ENCODE results near the gene OXCT1. TPM values are rescaled to one million over a fixed set of nuclear protein-coding genes. Genes with fewer than 3 reads are reported as not detected.
"Not testable (repeated sequence)": the region's sequence is repeated elsewhere in the genome, so short reads cannot be mapped to it uniquely, and the experiment has no call there.

The OXCT1 gene
- total RNA-seq, 1 donor from 2014 or later = 46.7 TPM

GRCh38 chr5:41728281-41728680 is 141.9 kb downstream of the OXCT1 start:
- no peak for DNase-seq (ENCODE audit: low spot score)

GRCh38 chr5:41722359-41722950 is 147.8 kb downstream of the OXCT1 start:
- DNase-seq (ENCODE audit: low spot score) = no peak

DNA sequence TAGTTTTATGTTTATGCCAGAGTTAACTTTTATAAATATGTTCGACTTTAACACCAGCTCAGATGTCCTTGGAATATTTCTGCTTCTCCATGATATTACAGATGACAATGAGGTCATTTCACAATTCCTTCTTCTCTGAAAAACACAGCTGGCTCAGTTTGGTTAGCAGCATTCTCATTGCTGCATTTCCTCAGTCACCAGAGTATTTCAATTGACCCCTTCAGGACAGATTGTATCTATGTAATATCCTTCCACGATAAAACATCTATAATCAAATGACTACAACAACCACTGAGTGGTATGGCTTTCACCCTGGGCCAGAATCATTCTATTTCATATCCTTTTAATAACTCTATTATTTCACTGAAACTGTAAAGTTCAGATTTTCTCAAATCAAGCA is 148.7 kb downstream of the OXCT1 start:
- no peak for DNase-seq (ENCODE audit: low spot score)

GRCh38 chr5:41716382-41716781 is 153.8 kb downstream of the OXCT1 start:
- DNase-seq (ENCODE audit: low spot score) = no peak

DNA sequence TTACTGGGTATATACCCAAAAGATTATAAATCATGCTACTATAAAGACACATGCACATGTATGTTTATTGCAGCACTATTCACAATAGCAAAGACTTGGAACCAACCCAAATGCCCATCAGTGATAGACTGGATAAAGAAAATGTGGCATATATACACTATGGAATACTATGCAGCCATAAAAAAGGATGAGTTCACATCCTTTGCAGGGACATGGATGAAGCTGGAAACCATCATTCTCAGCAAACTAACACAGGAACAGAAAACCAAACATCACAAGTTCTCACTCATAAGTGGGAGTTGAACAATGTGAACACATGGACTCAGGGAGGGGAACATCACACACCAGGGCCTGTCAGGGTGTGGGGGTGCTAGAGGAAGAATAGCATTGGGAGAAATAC is 155.8 kb downstream of the OXCT1 start:
- DNase-seq (ENCODE audit: low spot score) = not testable (repeated sequence)

DNA sequence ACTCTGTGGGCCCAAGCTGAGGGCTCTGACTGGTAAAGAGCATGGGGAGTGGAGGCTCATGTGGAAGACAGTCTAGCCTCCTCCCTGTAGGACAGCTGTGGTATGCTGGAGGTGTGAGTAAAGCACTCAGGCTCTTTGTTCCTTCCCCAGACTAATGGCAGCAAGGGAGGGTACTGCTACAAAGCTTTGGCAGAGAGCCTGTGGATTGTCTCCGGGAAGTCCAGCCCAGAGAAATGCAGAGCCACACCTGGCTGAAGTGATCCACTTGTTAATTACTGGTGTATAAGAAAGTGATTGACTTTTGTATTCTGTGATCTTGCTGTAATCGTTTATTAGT is 161.7 kb downstream of the OXCT1 start:
- no peak for DNase-seq (ENCODE audit: low spot score)

DNA sequence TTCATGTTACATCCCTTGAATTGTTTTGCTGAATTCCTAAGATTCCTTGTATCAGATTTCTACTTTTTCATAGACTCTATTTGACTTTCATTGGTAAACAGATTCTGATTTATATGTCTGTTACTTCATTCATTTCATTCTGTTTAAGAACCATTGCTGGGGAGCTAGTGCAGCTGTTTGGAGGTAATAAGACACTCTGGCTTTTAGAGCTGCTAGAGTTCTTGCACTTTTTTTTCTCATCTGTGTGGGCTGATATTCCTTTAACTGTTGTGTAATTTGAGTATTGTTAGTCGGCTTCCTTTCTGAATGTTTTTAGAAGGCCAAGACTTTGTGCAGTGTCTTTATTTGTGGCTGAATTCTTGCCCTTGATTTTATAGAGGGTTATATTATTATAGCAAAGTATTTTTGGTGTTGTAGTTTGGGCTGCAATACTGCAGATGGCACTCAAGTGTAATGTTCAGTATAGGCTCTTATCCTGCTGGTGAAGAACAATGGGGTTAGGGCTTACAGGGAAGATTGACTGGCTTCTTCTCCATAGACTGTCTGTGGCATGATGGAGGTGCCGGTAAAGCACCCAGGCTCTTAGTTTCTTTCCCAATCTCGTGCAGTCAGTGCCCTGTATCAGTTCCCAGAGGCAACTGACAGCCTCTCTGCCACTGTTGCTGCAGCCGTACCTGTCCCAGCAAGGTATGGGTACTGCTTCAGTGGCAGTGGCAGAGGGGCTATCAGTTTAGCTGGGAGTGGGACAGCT is 162.2 kb downstream of the OXCT1 start:
- no peak for DNase-seq (ENCODE audit: low spot score)

- no peak for DNase-seq (ENCODE audit: low spot score)
Observed at GRCh38 chr5:41695920-41696582, 174.2 kb downstream of the OXCT1 start.

- DNase-seq (ENCODE audit: low spot score) = no peak
Observed at GRCh38 chr5:41686767-41687166, 183.5 kb downstream of the OXCT1 start.

GRCh38 chr5:41686191-41686590 is 184.0 kb downstream of the OXCT1 start:
- no peak for DNase-seq (ENCODE audit: low spot score)

DNA sequence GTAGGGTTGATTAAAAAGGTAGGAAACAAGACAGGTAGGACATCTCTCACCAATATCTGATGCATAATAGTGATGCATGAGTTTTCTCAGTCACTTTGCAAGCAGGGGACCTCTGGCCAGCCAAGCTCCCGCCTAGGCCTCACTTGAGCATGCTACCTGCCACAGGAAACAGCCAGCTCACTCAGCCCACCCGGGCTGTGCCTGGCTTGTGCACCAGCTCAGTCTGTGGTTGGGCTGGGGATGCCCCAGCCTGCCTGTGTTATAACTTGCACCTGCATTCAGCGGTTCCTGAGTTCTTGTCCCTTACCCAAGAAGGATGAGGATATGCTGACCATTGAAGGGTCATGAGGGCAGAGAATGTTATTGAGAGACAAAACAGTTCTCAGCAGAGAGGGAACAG is 187.0 kb downstream of the OXCT1 start:
- DNase-seq (ENCODE audit: low spot score) = no peak

DNA sequence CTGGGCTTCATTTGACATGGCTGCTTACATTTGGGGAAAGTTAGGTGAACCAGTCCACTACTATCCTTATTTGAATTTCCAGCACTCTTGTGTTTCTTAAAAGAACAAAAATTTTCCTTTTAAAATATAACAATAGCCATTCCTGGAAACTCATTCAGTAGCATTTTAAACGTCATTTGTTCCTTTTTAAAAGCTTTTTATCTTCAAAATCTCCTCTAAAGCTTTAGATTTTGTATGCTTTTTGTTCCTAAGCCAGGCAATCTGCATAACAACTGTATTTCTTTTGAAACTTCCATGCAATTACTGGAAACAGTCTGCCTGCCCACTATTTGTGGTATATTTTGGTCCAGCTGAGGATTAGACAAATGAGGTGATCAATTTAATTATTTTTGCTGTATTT is 187.6 kb downstream of the OXCT1 start:
- no peak for DNase-seq (ENCODE audit: low spot score)

DNA sequence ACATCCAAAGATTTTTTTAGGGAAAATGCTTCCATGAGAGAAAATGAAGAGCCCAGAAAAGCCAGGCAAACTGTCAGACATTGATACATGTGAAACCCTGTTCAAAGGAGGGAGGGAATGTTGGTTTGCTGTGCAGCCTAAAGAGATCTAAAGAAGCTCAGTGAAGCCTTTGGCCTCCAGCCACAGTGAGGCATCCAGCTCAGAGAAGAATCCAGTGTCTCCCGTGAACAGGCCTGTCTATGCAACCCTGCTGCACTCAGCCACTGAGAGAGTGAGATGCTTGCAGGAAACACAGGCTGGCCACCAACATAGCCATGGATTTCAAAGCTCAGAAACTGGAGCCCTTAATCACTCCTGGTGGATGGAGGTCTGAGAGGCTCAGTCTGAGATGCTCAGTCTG is 188.4 kb downstream of the OXCT1 start:
- no peak for DNase-seq (ENCODE audit: low spot score)

Other genes with a start within 250 kb of the OXCT1 start
- 30.6 TPM for gene RIMOC1, start 33.9 kb upstream of the OXCT1 start, total RNA-seq
- gene FBXO4, start 54.9 kb upstream of the OXCT1 start, total RNA-seq = 11.2 TPM

All from mesenteric fat pad (tissue), 1 donor.